CD14-positive monocyte (primary cell): Measurements from ENCODE around the gene TTC3. TPM values are rescaled to one million over a fixed set of nuclear protein-coding genes. Genes with fewer than 3 reads are reported as not detected.

ENCODE experiments used
- DNase-seq, 3 donors: peaks; one replicate each; pipeline ENCODE4 v3.0.0-alpha.2; 2011 to 2022
- H2AFZ ChIP-seq: 2 replicates; pipeline ENCODE4 v1.6.0; 2012; ENCODE audit warnings: mild to moderate bottlenecking, low read depth, low read length, inconsistent platforms; ENCODE audit not compliant: insufficient read depth, poor library complexity, severe bottlenecking
- H3K27ac ChIP-seq, 2 donors: 1 replicate in 1 of 2; 2 replicates in 1 of 2; pipeline ENCODE4 v1.5.1; 2012 to 2013; ENCODE audit warnings: low read length in 2 of 2, control low read depth in 1 of 2, inconsistent platforms in 1 of 2, low read depth in 1 of 2, mild to moderate bottlenecking in 1 of 2
- H3K27me3 ChIP-seq, 2 donors: one replicate each; pipeline versions ENCODE4 v1.6.0 to v1.6.1; 2011 to 2013; ENCODE audit warnings: low read length in 2 of 2; ENCODE audit not compliant: control insufficient read depth in 2 of 2, insufficient read depth in 2 of 2
- H3K36me3 ChIP-seq, 2 donors: replicated peaks in 1 of 2; 1 replicate in 1 of 2; 2 replicates in 1 of 2; pipeline versions ENCODE4 v1.5.1 to v1.6.1; 2012 to 2013; ENCODE audit warnings: low read length in 2 of 2, control low read depth in 1 of 2, inconsistent platforms in 1 of 2, mild to moderate bottlenecking in 1 of 2; ENCODE audit not compliant: insufficient read depth in 2 of 2, control insufficient read depth in 1 of 2
- H3K4me1 ChIP-seq, 2 donors: 1 replicate in 1 of 2; 2 replicates in 1 of 2; pipeline versions ENCODE4 v1.5.1 to v1.6.1; 2012 to 2013; ENCODE audit warnings: low read length in 2 of 2, control low read depth in 1 of 2, inconsistent platforms in 1 of 2, mild to moderate bottlenecking in 1 of 2, moderate library complexity in 1 of 2; ENCODE audit not compliant: insufficient read depth in 2 of 2, control insufficient read depth in 1 of 2
- H3K4me2 ChIP-seq: replicated peaks from 2 replicates; pipeline ENCODE3; 2012; ENCODE audit warnings: low read length, moderate library complexity, mild to moderate bottlenecking; ENCODE audit not compliant: poor library complexity, severe bottlenecking; ENCODE audit errors: extremely low read depth
- H3K4me3 ChIP-seq, 3 experiments: fragments of 200-600 bp in 1 of 3; sonication (generic) in 1 of 3; replicated peaks in 1 of 3; 1 replicate in 2 of 3; 2 replicates in 1 of 3; pipeline ENCODE4 v1.5.1; 2011 to 2013; ENCODE audit warnings: low read length in 3 of 3, mild to moderate bottlenecking in 3 of 3, control low read depth in 2 of 3, low read depth in 2 of 3, inconsistent platforms in 1 of 3, moderate library complexity in 1 of 3
- H3K79me2 ChIP-seq: 2 replicates; pipeline ENCODE4 v1.6.0; 2012; ENCODE audit warnings: mild to moderate bottlenecking, control low read depth, inconsistent platforms, low read length, moderate library complexity; ENCODE audit not compliant: insufficient read depth
- H3K9ac ChIP-seq: 2 replicates; pipeline ENCODE4 v1.6.0; 2017; ENCODE audit warnings: low read length, mild to moderate bottlenecking; ENCODE audit not compliant: insufficient read depth, poor library complexity, severe bottlenecking
- H3K9me3 ChIP-seq, 2 donors: replicated peaks in 1 of 2; 1 replicate in 1 of 2; 2 replicates in 1 of 2; pipeline versions ENCODE4 v1.5.1 to v1.6.1; 2012 to 2013; ENCODE audit warnings: low read length in 2 of 2, control low read depth in 1 of 2; ENCODE audit not compliant: control insufficient read depth in 1 of 2, insufficient read depth in 1 of 2
- H4K20me1 ChIP-seq: 2 replicates; pipeline ENCODE4 v1.6.0; 2012; ENCODE audit warnings: mild to moderate bottlenecking, low read length, control low read depth, moderate library complexity; ENCODE audit not compliant: insufficient read depth
- H3K27ac Mint-ChIP-seq, 7 donors: one replicate each; pipeline ENCODE4 v1.8.0; 2020; ENCODE audit warnings: mild to moderate bottlenecking in 7 of 7, mixed read lengths in 7 of 7, moderate library complexity in 6 of 7, inconsistent platforms in 2 of 7
- H3K27me3 Mint-ChIP-seq, 3 donors: one replicate each; pipeline ENCODE4 v1.8.0; 2021 to 2022; ENCODE audit warnings: low read depth in 3 of 3, mild to moderate bottlenecking in 3 of 3, mixed read lengths in 3 of 3, moderate library complexity in 3 of 3, inconsistent platforms in 1 of 3
- H3K36me3 Mint-ChIP-seq, 2 donors: one replicate each; pipeline ENCODE4 v1.8.0; 2020; ENCODE audit warnings: mixed read lengths in 2 of 2, inconsistent platforms in 1 of 2, mild to moderate bottlenecking in 1 of 2
- H3K4me1 Mint-ChIP-seq: one replicate; pipeline ENCODE4 v1.8.0; 2020; ENCODE audit warnings: mild to moderate bottlenecking, mixed read lengths
- H3K4me3 Mint-ChIP-seq, 2 donors: one replicate each; pipeline ENCODE4 v1.8.0; 2020; ENCODE audit warnings: mild to moderate bottlenecking in 2 of 2, mixed read lengths in 2 of 2, moderate library complexity in 1 of 2
- H3K9me3 Mint-ChIP-seq, 7 donors: one replicate each; pipeline ENCODE4 v1.8.0; 2020 to 2022; ENCODE audit warnings: mixed read lengths in 7 of 7, mild to moderate bottlenecking in 6 of 7, moderate library complexity in 6 of 7, inconsistent platforms in 2 of 7
- WGBS: methylation state at CpG from one replicate; pipeline ENCODE4 v1.1.5; 2013; ENCODE audit warnings: missing lambda C conversion rate; ENCODE audit not compliant: insufficient coverage; 5-methylcytosine and 5-hydroxymethylcytosine counted together
- intact Hi-C, 2 donors: fragments of 100-400 bp; cut with micrococcal nuclease; formaldehyde crosslinking; loops; one replicate each; pipeline versions ENCODE4 v1.15.0 to v1.15.1; 2023
- polyA plus RNA-seq, 3 donors: library from polyadenylated mRNA; depleted of rRNA in 1 of 3; unstranded in 2 of 3; stranded (reverse) in 1 of 3; fragments of 300-500 nt in 2 of 3; fragments of >200 nt in 1 of 3; fragmentation: Illumina TruSeq in 2 of 3; gene quantifications; 1 replicate in 2 of 3; 2 replicates in 1 of 3; pipeline ENCODE4 v1.2.3, GENCODE V29; 2012 to 2021
- TF ChIP-seq, protein P1 (sequence below): fragments of 200-600 bp; IDR thresholded peaks from one replicate; pipeline ENCODE4 v1.8.0; 2022; ENCODE audit warnings: antibody characterized with exemption, mild to moderate bottlenecking

Gene TTC3
- polyA plus RNA-seq, 3 donors = 9.6 to 35.4 (median 17.9) TPM

DNA sequence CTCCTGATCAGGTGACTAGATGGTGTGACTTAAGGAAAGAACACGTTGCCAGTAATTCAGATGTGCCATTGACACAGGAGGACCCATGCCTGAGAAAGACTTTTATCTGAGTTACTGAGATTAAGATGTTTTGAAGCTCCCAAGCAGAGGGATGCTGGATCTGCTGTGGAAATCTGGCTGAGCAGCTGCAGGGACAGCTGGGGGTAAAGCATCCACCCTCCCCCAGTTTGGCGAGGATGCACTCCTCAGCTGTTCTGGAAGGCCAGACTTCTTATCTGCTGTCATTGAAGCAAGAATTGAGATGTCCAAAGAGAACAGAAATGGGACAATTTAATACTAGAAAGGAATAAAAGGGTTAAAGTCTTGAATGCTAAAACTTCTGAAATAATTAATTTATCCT lies 25.7 kb downstream of the TTC3 start:
- no peaks in the 10 kb centered on the region for H3K9me3 ChIP-seq
- Mint-ChIP-seq H3K4me1 (no peaks in the 10 kb centered on the region), H3K36me3 (peaks cover 40 to 49% of the 10 kb centered on the region in 2 donors), H3K27me3 (no peaks in the 10 kb centered on the region), H3K27ac (no peak overlapping the region), H3K4me3 (no peak overlapping the region), H3K9me3 (no peaks in the 10 kb centered on the region)
- no peaks in the 10 kb centered on the region for H3K27me3 ChIP-seq
- H3K4me3 ChIP-seq = no peak overlapping the region
- no peaks in the 10 kb centered on the region for H4K20me1 ChIP-seq
- DNase-seq = no peak
- no peak overlapping the region for H3K4me2 ChIP-seq
- 89% methylated on average over 1 of the region's 2 CpGs for WGBS
- intact Hi-C loops = no loop called here
- no peak overlapping the region for H3K27ac ChIP-seq
- TF ChIP-seq, protein P1, sequence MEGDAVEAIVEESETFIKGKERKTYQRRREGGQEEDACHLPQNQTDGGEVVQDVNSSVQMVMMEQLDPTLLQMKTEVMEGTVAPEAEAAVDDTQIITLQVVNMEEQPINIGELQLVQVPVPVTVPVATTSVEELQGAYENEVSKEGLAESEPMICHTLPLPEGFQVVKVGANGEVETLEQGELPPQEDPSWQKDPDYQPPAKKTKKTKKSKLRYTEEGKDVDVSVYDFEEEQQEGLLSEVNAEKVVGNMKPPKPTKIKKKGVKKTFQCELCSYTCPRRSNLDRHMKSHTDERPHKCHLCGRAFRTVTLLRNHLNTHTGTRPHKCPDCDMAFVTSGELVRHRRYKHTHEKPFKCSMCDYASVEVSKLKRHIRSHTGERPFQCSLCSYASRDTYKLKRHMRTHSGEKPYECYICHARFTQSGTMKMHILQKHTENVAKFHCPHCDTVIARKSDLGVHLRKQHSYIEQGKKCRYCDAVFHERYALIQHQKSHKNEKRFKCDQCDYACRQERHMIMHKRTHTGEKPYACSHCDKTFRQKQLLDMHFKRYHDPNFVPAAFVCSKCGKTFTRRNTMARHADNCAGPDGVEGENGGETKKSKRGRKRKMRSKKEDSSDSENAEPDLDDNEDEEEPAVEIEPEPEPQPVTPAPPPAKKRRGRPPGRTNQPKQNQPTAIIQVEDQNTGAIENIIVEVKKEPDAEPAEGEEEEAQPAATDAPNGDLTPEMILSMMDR = no peak
- H3K4me1 ChIP-seq = no peaks in the 10 kb centered on the region
- H3K9ac ChIP-seq = no peak overlapping the region
- no peak overlapping the region for H2AFZ ChIP-seq
- no peaks in the 10 kb centered on the region for H3K79me2 ChIP-seq
- H3K36me3 ChIP-seq = peaks cover 32 to 53% of the 10 kb centered on the region in 2 donors

DNA sequence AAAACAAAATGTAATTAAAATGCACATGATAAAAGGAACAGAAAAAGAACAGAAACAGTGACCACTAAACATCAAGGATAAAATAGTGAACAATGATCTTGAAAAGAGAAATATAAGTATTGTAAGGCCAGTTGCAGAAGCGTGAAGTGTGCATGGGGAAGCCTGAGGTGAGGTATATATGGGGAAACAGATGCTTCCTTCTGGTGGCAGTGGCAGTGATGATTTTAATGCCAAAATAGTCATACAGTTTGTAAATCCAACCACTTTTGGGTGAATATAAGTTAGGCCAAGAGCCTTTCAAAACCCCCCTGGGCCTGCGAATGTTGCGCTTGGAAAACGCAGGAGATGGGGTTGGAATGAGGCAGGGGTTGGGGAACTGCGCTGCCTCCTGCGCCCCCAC lies 27.3 kb downstream of the TTC3 start:
- H3K27me3 ChIP-seq = no peaks in the 10 kb centered on the region
- H3K36me3 ChIP-seq = peaks cover 28 to 47% of the 10 kb centered on the region in 2 donors
- no peak overlapping the region for H3K4me2 ChIP-seq
- no peaks in the 10 kb centered on the region for H3K9me3 ChIP-seq
- no peak overlapping the region for H3K9ac ChIP-seq
- Mint-ChIP-seq H3K4me1 (no peaks in the 10 kb centered on the region), H3K27ac (no peak overlapping the region), H3K36me3 (peaks cover 35 to 42% of the 10 kb centered on the region in 2 donors), H3K27me3 (no peaks in the 10 kb centered on the region), H3K9me3 (peaks cover 0 to 3% (median 0%) of the 10 kb centered on the region in 7 donors), H3K4me3 (no peak overlapping the region)
- H3K27ac ChIP-seq = no peak overlapping the region
- H4K20me1 ChIP-seq = no peaks in the 10 kb centered on the region
- H2AFZ ChIP-seq = no peak overlapping the region
- no peak overlapping the region for H3K4me3 ChIP-seq
- no peaks in the 10 kb centered on the region for H3K79me2 ChIP-seq
- DNase-seq = no peak
- intact Hi-C loops = no loop called here
- TF ChIP-seq, protein P1 = no peak
- 91% methylated on average over 5 of the region's 6 CpGs for WGBS
- H3K4me1 ChIP-seq = no peaks in the 10 kb centered on the region
